Stimulated activated CD4-positive, alpha-beta T cell treated with anti-CD3 and anti-CD28 coated beads, Interleukin-12 subunit alpha, Interleukin-12 subunit beta, amount 100 ng/mL, for 24 hours (primary cell): ENCODE measurements around the gene SLC27A4.

Experiments
- DNase-seq, 2 experiments: peaks; one replicate each; pipeline ENCODE4 v3.0.0-alpha.2; 2020; ENCODE audit warnings: low read depth in 2 of 2

Gene SLC27A4

DNA sequence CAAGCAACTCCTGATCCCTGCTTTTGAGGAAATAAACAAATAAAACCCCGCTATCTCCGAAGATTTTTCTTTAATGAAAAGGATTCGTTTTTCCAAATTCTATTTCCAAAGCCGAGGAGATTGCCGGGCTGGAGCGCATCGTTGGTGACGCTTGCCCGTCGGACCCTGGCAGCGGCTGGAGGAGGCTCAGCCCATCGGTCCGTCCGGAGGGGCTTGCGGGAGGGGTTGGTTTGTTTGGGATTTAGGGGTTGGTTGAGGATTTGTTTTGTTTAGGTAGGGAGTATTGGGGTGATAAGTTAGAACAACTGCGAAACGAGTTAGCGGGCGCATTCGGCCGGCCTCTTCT, 51.6 kb downstream of the SLC27A4 start:
- DNase-seq, result no peak

DNA sequence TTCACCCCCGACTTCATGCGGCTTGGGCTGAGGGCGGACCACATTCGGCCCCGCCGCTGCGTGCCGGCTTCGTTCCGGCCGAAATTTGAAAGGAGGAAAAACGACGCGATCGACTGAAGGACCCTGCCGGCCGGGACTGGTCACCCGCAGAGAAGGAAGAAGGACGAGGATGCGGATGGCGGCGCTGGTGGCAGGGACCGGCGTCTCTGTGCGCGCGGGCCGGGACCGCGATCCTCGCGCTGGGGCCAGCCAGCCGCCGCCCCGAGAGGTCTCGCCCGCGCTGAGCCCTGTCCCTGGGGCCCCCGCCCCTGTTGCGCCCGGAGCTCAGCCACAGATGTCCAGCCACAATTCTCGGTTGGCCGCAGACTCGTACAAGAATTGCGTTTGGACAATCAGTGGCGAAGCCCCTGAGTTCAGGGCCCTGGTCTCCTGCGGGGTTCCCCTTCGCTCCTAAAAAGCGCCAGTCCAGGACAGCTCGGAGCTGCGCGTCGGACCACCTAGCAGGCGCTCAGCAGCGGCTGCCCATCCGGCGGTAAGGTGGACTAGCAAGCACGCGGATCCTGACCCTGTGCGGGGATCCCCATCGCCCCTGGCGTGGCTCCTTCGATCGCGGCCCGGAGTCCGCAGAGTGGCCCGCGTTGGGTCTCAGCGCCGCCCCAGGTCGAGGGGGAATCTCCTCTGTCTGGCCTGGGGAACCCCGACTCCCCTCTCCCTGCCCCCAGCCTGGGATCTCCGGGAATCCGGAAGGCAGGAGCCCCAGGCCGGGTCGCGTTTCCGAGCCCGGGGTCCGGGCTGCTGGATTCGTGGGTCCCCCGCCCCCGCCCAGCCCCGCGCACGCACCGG, 52.2 kb downstream of the SLC27A4 start:
- DNase-seq, result no peak

DNA sequence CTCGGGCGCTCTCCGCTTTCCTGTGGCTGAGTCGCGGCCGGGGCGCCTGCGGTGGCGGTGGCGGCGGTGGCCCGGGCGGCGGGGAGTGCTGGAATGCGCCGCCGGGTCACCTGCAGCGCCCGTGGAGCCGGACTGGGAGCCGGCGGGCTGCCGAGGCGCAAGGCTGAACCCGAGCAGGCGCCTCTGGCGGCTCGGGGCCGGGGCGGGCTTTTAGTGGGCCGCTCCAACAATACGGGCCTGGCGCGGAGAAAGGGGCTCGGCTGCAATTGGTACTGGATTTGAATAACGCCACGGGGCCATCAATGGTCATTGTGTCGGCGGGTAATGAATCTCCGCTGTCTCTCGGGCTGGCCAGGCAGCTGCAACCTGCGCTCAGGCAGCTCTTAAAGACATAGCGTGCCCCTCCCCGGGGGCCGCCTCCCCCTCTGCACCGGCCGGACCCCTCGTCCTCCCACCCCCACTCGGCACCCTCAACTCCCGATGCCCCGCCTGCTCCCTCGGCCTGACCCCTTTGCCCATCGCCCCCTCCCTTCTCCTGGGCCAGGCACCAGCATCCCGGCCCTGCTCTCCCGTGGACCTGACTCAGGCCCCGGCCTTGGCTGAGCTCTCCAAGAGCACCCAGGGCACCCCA, 52.9 kb downstream of the SLC27A4 start:
- no peak for DNase-seq

DNA sequence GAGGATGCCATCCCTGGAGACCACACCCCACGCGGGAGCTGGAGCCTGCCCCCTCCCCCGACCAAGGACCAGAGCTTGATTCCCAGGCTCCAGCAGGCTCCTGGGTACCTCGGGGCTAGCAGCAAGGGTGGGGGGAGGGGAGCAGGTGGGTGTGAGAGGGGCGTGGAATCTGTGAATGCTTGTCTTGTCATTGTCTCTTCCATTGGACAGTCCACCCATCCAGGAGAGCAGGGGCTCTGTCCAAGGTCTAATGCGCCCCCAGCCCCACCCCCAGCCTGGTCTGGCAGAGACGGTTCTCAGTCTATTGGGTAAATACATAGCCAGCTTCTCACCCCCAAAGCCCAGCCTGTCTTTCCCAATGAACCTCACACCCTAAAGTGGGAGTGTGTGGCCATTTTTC, 53.6 kb downstream of the SLC27A4 start:
- no peak for DNase-seq

DNA sequence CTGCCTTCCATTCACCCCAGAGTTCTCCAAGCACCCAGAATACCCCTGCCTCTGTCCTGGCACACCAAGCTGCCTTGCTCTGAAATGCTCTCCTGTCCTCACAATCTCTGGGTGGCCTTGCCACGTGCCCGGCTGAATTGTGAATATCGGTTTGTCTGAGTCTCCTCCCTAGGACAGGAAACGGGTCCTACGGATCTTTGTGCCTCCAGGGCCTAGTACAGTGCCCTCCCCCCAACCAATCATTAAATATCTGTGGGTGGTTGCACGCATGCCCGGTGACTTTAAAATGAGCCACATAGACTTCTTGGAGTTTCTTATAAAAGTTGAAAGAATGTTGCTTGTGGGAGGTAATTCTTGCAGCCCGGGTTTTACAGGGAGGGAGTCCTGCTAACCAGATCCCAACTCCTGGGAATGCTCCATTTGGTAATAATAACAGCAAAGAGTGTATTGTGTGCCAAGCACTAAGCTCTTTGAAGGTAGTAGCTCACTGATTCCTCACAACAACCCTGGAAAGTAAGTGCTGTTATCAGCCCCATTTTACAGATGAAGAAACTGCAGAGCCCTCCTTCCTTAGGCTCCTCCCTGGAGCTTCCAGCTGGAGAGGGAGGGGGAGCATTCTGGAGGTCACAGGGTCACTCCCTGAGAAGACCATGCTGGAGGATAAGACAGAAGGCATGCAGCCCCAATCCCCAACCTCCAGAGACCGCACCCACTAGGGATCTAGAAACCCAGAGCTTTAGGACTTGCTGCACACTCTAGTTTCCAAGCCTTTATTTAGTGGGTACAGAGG, 54.2 kb downstream of the SLC27A4 start:
- no peak for DNase-seq

DNA sequence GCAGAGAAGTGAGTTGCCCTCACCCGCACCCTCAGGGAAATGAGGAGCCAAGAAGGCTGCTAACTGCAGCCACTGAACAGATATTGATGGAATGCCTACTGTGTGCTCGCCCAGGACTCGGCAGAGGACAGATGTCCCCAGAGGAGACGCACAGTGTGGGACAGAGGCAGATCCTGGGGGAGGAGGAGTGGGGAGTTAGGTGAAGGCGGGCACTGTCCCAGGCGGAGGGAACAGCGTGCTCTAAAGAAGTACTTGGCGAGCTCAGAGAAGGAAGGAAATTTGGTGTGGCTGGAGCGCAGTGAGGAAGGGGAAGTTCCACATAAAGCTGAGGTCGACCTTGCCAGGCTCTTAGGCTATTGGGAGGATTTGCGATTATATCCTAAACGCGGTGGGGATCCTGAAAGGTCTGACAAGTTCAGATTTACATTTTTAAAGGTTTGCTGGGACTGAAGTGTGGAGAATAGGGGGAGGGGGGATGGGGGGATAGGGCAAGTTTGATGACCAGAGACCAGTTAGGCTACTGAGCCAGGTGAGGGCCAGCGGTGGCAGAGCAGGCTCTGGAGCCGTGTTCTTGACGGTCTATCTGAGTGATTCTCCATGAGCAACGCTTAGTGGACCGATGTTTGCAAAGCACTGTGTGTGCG, 56.8 kb downstream of the SLC27A4 start:
- no peak for DNase-seq

DNA sequence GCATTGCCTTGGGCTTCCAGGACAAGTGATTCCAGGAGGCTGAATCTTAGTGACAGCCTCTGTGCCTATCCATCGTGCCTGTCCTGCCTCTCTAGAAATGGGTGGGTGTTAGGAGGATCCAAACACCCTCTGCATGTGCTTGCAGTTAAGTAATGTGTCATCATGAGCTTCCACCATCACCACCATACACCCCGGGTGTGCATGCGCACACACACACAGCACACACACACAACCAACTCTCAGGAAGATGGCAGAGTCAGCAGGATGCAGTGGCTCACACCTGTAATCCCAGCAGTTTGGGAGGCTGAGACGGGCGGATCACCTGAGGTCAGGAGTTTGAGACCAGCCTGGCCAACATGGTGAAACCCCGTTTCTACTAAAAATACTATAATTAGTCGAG, 57.5 kb downstream of the SLC27A4 start:
- no peak for DNase-seq

DNA sequence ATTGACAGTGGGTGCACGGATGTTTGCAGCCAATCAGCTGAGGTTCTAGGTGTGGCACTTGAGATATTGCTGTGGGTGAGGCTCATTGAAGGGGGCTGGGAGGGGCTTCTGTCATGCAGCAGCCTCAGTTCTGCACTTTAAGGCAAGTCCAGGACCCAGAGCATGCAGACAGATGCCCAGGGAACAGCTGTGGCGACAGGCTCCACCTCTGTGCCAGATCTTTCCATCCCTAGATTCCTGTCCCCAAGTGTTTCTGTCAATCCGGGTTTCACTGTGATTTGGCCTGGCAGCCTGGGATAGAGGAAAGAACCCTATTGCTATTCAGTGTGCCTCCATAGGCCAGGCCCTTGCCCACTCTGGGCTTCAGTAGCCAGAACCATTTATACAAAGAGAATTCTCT, 59.5 kb downstream of the SLC27A4 start:
- DNase-seq, result no peak

DNA sequence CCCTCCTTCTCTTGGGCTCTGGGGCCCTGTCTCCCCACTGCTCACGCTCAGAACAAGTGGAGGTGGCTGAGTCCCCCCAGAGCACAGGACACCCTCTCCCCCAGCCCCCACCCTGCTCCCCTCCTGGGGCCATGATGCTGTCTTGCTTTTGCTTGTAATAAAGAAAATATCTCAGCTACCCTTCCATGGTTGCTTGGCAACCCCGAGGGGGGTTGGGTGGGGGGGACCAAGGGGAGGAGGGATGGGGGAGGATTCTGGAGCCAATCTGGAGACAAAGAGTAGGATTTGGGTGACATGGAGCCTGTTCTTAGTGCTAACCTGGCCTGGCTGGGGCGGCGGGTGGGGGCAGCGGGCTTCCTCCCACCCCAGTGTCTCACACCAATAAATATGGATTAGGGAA, 64.2 kb downstream of the SLC27A4 start:
- DNase-seq, result no peak

DNA sequence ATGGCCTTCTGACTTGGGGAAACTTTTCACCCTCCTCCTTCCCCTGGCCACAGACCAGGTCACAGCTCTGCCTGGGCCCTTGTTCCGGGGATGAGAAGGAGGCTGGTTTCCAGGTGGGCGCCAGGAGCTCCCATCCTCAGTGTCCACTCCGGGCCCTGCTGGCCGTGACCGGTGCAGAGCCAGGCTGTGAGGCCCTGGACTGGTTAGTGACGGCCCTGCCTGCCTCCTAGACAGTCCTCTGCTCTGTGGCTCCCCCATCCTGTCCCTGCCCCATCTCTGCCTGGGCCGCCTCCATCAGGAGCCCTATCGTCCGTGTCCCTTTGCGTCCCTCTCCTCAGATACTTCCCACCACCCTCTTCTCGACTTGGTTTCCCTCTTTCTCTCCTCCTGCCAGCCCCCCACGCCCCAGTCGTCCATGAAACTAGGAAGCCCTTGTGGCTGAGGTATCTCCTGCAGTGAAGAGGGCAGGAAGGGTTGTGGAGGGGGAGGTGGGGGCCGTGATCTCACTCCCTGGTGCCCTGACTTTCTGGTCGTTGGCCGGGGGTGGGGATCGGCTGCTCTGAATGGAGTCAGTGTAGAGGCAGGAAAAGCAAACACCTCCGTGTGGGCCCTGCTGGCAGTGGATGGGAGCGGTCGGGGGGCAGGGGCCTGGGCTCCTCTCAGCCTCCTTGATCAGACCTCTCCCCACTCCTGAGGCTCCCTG, 64.9 kb downstream of the SLC27A4 start:
- no peak for DNase-seq

DNA sequence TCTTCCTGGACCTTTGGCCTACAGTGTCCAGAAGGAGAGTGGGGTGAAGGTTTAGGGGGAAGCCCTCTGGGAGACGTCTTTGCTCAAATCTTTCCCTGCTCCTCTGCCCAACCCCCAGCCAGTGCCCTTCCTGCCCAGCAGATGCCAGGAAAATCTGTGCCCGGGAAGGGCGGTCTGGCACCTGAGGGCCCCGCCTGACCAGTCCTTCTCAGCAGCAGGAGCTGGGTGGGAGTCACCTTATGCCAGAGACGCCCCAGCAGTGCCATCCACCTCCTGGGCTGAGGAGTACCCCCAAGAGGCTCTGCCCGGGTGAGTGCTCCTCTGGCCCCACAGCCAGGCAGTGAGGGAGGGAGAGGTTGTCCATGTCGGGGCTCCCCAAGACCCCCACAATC, 65.4 kb downstream of the SLC27A4 start:
- no peak for DNase-seq

DNA sequence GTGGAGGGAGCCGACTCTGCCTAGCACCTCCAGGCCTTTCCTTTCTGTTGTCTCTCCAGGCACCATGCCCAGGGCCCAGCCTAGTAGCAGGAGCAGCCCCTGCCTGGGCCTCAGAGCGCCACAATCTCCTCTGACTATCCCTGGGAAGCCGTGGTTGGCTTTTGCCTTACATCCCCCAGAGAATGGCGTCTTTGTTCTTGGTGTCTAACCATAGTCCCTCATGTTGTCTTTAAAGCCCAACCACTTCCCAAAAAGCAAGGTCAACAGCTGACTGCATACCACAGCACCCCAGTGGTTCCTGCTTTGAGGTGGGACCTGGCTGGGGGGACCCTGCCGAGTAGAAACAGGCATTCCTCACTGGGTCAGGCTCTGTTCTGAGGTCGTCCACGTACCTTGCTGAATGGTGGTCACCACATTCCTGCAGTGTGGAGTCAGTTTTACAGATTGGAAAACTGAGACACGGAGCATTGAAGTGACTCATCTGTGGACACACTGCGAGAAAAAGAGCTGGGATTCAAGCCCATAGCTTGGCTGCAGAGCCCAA, 66.6 kb downstream of the SLC27A4 start:
- no peak for DNase-seq

DNA sequence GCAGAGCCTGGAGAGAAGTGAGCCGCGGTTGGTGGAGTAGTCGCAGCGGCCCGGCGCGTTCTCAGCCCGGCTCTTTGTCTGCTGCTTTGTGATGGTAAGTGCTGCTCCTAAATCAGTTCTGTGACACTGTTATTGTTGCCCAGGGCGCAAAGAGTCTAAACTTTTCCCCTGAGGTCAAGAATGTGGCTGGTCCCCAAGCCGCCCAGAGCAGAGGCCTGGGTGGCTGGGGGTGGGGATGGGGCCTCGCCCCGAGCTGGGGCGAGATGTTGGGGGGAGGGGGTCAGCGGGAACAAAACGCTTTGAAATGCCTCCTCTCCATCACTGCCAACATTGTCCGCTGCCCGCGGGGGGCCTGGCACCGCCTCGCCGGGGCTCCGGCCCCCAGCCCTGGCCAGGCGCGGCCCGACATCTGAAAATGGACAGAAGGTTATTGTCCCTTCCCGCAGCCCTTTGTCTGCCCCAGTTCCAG, 68.7 kb downstream of the SLC27A4 start:
- DNase-seq, result no peak

DNA sequence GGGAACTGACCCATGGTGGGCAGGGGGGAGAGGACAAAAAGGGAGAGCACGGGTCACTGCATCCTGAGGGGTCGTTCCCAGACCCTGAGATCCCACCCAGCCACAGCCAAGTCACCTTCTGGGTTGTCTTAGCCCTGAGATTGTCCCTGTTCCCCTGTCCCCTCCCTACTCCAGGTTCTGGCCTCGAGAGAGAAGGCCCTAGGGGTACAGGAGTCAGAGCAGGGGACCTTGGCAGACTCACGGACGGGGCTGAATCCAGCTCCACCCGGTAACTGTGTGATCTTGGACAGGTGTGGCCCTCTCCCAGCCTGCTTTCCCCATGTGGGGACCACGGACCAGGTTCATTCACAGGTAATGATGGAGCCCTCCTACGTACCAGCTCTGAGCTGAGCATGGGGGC, 69.1 kb downstream of the SLC27A4 start:
- DNase-seq, result no peak

DNA sequence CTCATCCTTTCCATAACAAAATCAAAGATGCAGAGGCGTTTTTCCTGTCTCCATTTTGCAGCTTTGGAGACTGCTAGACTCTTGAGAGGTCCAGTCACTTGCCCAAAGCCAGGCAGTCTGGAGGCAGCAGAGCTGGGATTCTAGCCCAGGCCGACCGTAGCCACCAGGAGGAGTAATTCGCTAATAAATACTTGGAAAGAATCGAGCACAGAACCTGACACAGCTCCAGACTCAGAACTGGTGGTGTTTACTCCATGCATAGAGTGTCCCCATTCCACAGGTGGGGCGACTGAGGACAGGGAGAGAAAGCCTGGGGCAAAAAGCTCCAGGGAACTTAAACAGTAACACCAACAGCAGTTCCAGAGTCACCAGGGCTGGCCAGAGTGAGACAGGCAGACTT, 69.7 kb downstream of the SLC27A4 start:
- no peak for DNase-seq
